ENCODE results near the gene VAV3.

DNA sequence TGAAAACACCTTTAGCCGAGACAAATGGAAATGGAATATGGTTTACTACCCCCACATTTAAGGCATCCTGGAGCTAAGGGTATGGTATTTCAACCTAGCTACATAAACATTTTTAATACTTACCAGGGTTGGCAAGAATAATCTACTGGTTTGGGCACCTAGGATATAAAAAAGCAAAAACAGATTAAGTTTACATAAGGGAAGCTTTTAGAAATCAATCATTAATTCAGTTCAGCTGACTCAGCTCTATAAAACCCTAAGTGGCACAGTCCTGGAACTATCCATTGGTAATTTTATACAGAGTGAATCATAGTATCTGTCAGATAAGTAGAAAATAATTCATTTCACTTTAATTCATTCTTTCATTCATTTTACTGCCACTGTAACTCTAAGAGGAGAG is 355.2 kb downstream of the VAV3 start:
- no peak for TF ChIP-seq EZH2 (IDR thresholded peaks at IDR 0.05; ENCODE audit: low read length, missing control alignments)
- TF ChIP-seq, protein P1, sequence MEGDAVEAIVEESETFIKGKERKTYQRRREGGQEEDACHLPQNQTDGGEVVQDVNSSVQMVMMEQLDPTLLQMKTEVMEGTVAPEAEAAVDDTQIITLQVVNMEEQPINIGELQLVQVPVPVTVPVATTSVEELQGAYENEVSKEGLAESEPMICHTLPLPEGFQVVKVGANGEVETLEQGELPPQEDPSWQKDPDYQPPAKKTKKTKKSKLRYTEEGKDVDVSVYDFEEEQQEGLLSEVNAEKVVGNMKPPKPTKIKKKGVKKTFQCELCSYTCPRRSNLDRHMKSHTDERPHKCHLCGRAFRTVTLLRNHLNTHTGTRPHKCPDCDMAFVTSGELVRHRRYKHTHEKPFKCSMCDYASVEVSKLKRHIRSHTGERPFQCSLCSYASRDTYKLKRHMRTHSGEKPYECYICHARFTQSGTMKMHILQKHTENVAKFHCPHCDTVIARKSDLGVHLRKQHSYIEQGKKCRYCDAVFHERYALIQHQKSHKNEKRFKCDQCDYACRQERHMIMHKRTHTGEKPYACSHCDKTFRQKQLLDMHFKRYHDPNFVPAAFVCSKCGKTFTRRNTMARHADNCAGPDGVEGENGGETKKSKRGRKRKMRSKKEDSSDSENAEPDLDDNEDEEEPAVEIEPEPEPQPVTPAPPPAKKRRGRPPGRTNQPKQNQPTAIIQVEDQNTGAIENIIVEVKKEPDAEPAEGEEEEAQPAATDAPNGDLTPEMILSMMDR (conservative IDR thresholded peaks at IDR 0.05 in 1 of 2, IDR thresholded peaks at IDR 0.05 in 1 of 2; ENCODE audit: low read depth in 1 of 2, low read length in 2 of 2), result no peak

All from fibroblast of lung (primary cell).